CD14-positive monocyte (primary cell): ENCODE data around the gene MAP1S. TPM values are rescaled to one million over a fixed set of nuclear protein-coding genes. Genes with fewer than 3 reads are reported as not detected.

Experiments
- DNase-seq, 3 donors: peaks; one replicate each; pipeline ENCODE4 v3.0.0-alpha.2; 2011 to 2022
- H2AFZ ChIP-seq: 2 replicates; pipeline ENCODE4 v1.6.0; 2012; ENCODE audit warnings: mild to moderate bottlenecking, low read depth, low read length, inconsistent platforms; ENCODE audit not compliant: insufficient read depth, poor library complexity, severe bottlenecking
- H3K27ac ChIP-seq, 2 donors: 1 replicate in 1 of 2; 2 replicates in 1 of 2; pipeline ENCODE4 v1.5.1; 2012 to 2013; ENCODE audit warnings: low read length in 2 of 2, control low read depth in 1 of 2, inconsistent platforms in 1 of 2, low read depth in 1 of 2, mild to moderate bottlenecking in 1 of 2
- H3K27me3 ChIP-seq, 2 donors: one replicate each; pipeline versions ENCODE4 v1.6.0 to v1.6.1; 2011 to 2013; ENCODE audit warnings: low read length in 2 of 2; ENCODE audit not compliant: control insufficient read depth in 2 of 2, insufficient read depth in 2 of 2
- H3K36me3 ChIP-seq, 2 donors: replicated peaks in 1 of 2; 1 replicate in 1 of 2; 2 replicates in 1 of 2; pipeline versions ENCODE4 v1.5.1 to v1.6.1; 2012 to 2013; ENCODE audit warnings: low read length in 2 of 2, control low read depth in 1 of 2, inconsistent platforms in 1 of 2, mild to moderate bottlenecking in 1 of 2; ENCODE audit not compliant: insufficient read depth in 2 of 2, control insufficient read depth in 1 of 2
- H3K4me1 ChIP-seq, 2 donors: 1 replicate in 1 of 2; 2 replicates in 1 of 2; pipeline versions ENCODE4 v1.5.1 to v1.6.1; 2012 to 2013; ENCODE audit warnings: low read length in 2 of 2, control low read depth in 1 of 2, inconsistent platforms in 1 of 2, mild to moderate bottlenecking in 1 of 2, moderate library complexity in 1 of 2; ENCODE audit not compliant: insufficient read depth in 2 of 2, control insufficient read depth in 1 of 2
- H3K4me2 ChIP-seq: replicated peaks from 2 replicates; pipeline ENCODE3; 2012; ENCODE audit warnings: low read length, moderate library complexity, mild to moderate bottlenecking; ENCODE audit not compliant: poor library complexity, severe bottlenecking; ENCODE audit errors: extremely low read depth
- H3K4me3 ChIP-seq, 3 experiments: fragments of 200-600 bp in 1 of 3; sonication (generic) in 1 of 3; replicated peaks in 1 of 3; 1 replicate in 2 of 3; 2 replicates in 1 of 3; pipeline ENCODE4 v1.5.1; 2011 to 2013; ENCODE audit warnings: low read length in 3 of 3, mild to moderate bottlenecking in 3 of 3, control low read depth in 2 of 3, low read depth in 2 of 3, inconsistent platforms in 1 of 3, moderate library complexity in 1 of 3
- H3K79me2 ChIP-seq: 2 replicates; pipeline ENCODE4 v1.6.0; 2012; ENCODE audit warnings: mild to moderate bottlenecking, control low read depth, inconsistent platforms, low read length, moderate library complexity; ENCODE audit not compliant: insufficient read depth
- H3K9ac ChIP-seq: 2 replicates; pipeline ENCODE4 v1.6.0; 2017; ENCODE audit warnings: low read length, mild to moderate bottlenecking; ENCODE audit not compliant: insufficient read depth, poor library complexity, severe bottlenecking
- H3K9me3 ChIP-seq, 2 donors: replicated peaks in 1 of 2; 1 replicate in 1 of 2; 2 replicates in 1 of 2; pipeline versions ENCODE4 v1.5.1 to v1.6.1; 2012 to 2013; ENCODE audit warnings: low read length in 2 of 2, control low read depth in 1 of 2; ENCODE audit not compliant: control insufficient read depth in 1 of 2, insufficient read depth in 1 of 2
- H4K20me1 ChIP-seq: 2 replicates; pipeline ENCODE4 v1.6.0; 2012; ENCODE audit warnings: mild to moderate bottlenecking, low read length, control low read depth, moderate library complexity; ENCODE audit not compliant: insufficient read depth
- H3K27ac Mint-ChIP-seq, 7 donors: one replicate each; pipeline ENCODE4 v1.8.0; 2020; ENCODE audit warnings: mild to moderate bottlenecking in 7 of 7, mixed read lengths in 7 of 7, moderate library complexity in 6 of 7, inconsistent platforms in 2 of 7
- H3K27me3 Mint-ChIP-seq, 3 donors: one replicate each; pipeline ENCODE4 v1.8.0; 2021 to 2022; ENCODE audit warnings: low read depth in 3 of 3, mild to moderate bottlenecking in 3 of 3, mixed read lengths in 3 of 3, moderate library complexity in 3 of 3, inconsistent platforms in 1 of 3
- H3K36me3 Mint-ChIP-seq, 2 donors: one replicate each; pipeline ENCODE4 v1.8.0; 2020; ENCODE audit warnings: mixed read lengths in 2 of 2, inconsistent platforms in 1 of 2, mild to moderate bottlenecking in 1 of 2
- H3K4me1 Mint-ChIP-seq: one replicate; pipeline ENCODE4 v1.8.0; 2020; ENCODE audit warnings: mild to moderate bottlenecking, mixed read lengths
- H3K4me3 Mint-ChIP-seq, 2 donors: one replicate each; pipeline ENCODE4 v1.8.0; 2020; ENCODE audit warnings: mild to moderate bottlenecking in 2 of 2, mixed read lengths in 2 of 2, moderate library complexity in 1 of 2
- H3K9me3 Mint-ChIP-seq, 7 donors: one replicate each; pipeline ENCODE4 v1.8.0; 2020 to 2022; ENCODE audit warnings: mixed read lengths in 7 of 7, mild to moderate bottlenecking in 6 of 7, moderate library complexity in 6 of 7, inconsistent platforms in 2 of 7
- WGBS: methylation state at CpG from one replicate; pipeline ENCODE4 v1.1.5; 2013; ENCODE audit warnings: missing lambda C conversion rate; ENCODE audit not compliant: insufficient coverage; 5-methylcytosine and 5-hydroxymethylcytosine counted together
- intact Hi-C, 2 donors: fragments of 100-400 bp; cut with micrococcal nuclease; formaldehyde crosslinking; loops; one replicate each; pipeline versions ENCODE4 v1.15.0 to v1.15.1; 2023
- polyA plus RNA-seq, 3 donors: library from polyadenylated mRNA; depleted of rRNA in 1 of 3; unstranded in 2 of 3; stranded (reverse) in 1 of 3; fragments of 300-500 nt in 2 of 3; fragments of >200 nt in 1 of 3; fragmentation: Illumina TruSeq in 2 of 3; gene quantifications; 1 replicate in 2 of 3; 2 replicates in 1 of 3; pipeline ENCODE4 v1.2.3, GENCODE V29; 2012 to 2021
- TF ChIP-seq, protein P1 (sequence below): fragments of 200-600 bp; IDR thresholded peaks from one replicate; pipeline ENCODE4 v1.8.0; 2022; ENCODE audit warnings: antibody characterized with exemption, mild to moderate bottlenecking

Gene MAP1S
- polyA plus RNA-seq, 3 donors, result 24.5 to 28.3 (median 27.5) TPM

DNA sequence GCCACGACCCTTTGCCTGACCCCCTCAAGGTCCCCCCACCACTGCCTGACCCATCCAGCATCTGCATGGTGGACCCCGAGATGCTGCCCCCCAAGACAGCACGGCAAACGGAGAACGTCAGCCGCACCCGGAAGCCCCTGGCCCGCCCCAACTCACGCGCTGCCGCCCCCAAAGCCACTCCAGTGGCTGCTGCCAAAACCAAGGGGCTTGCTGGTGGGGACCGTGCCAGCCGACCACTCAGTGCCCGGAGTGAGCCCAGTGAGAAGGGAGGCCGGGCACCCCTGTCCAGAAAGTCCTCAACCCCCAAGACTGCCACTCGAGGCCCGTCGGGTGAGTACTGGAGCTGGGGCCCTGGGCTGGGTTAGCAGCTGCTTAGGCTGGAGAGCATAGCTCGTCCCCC, 8.6 kb downstream of the MAP1S start:
- Mint-ChIP-seq H3K4me1 (peaks cover 18% of the 10 kb centered on the region), H3K27me3 (no peaks in the 10 kb centered on the region), H3K9me3 (peaks cover 0 to 5% (median 0%) of the 10 kb centered on the region in 7 donors), H3K4me3 (no peak overlapping the region), H3K36me3 (peaks cover 64 to 96% of the 10 kb centered on the region in 2 donors), H3K27ac (no peak overlapping the region)
- H3K4me3 ChIP-seq, result no peak overlapping the region
- H3K27me3 ChIP-seq, result no peaks in the 10 kb centered on the region
- peak overlapping the region in 1 of 2 donors; percentile 31 for H3K27ac ChIP-seq
- H3K9ac ChIP-seq, result no peak overlapping the region
- no peak overlapping the region for H2AFZ ChIP-seq
- 99% methylated on average over 18 of the region's 19 CpGs for WGBS
- peaks cover 96% of the 10 kb centered on the region for H3K79me2 ChIP-seq
- peaks cover 99% of the 10 kb centered on the region for H4K20me1 ChIP-seq
- H3K4me2 ChIP-seq, result no peak overlapping the region
- H3K9me3 ChIP-seq, result no peaks in the 10 kb centered on the region
- H3K36me3 ChIP-seq, result peaks cover 79 to 98% of the 10 kb centered on the region in 2 donors
- H3K4me1 ChIP-seq, result peaks cover 0 to 6% of the 10 kb centered on the region in 2 donors
- intact Hi-C loops, result no loop called here
- TF ChIP-seq, protein P1, sequence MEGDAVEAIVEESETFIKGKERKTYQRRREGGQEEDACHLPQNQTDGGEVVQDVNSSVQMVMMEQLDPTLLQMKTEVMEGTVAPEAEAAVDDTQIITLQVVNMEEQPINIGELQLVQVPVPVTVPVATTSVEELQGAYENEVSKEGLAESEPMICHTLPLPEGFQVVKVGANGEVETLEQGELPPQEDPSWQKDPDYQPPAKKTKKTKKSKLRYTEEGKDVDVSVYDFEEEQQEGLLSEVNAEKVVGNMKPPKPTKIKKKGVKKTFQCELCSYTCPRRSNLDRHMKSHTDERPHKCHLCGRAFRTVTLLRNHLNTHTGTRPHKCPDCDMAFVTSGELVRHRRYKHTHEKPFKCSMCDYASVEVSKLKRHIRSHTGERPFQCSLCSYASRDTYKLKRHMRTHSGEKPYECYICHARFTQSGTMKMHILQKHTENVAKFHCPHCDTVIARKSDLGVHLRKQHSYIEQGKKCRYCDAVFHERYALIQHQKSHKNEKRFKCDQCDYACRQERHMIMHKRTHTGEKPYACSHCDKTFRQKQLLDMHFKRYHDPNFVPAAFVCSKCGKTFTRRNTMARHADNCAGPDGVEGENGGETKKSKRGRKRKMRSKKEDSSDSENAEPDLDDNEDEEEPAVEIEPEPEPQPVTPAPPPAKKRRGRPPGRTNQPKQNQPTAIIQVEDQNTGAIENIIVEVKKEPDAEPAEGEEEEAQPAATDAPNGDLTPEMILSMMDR, result no peak
- DNase-seq, result no peak

GRCh38 chr19:17733127-17733526, 13.8 kb downstream of the MAP1S start:
- Histone ChIP-seq H3K4me2 (no peak overlapping the region), H3K9ac (no peak overlapping the region), H2AFZ (no peak overlapping the region), H3K4me1 (peaks cover 0 to 5% of the 10 kb centered on the region in 2 donors), H3K79me2 (peaks cover 50% of the 10 kb centered on the region), H4K20me1 (peaks cover 74% of the 10 kb centered on the region), H3K9me3 (no peaks in the 10 kb centered on the region), H3K27ac (no peak overlapping the region), H3K4me3 (no peak overlapping the region), H3K27me3 (no peaks in the 10 kb centered on the region), H3K36me3 (peaks cover 65 to 100% of the 10 kb centered on the region in 2 donors)
- H3K4me3 Mint-ChIP-seq, result no peak overlapping the region
- H3K4me1 Mint-ChIP-seq, result peaks cover 18% of the 10 kb centered on the region
- TF ChIP-seq, protein P1, result no peak
- intact Hi-C loops, result no loop called here
- H3K36me3 Mint-ChIP-seq, result peaks cover 76 to 97% of the 10 kb centered on the region in 2 donors
- H3K9me3 Mint-ChIP-seq, result peaks cover 0 to 3% (median 0%) of the 10 kb centered on the region in 7 donors
- peak overlapping the region in 1 of 7 donors; percentile 6 for H3K27ac Mint-ChIP-seq
- H3K27me3 Mint-ChIP-seq, result no peaks in the 10 kb centered on the region
- 97% methylated on average over 19 of the region's 22 CpGs for WGBS
- no peak for DNase-seq
